Left lung (tissue), 10 donors: Measurements from ENCODE around the gene HS3ST3A1. TPM values are rescaled to one million over a fixed set of nuclear protein-coding genes. Genes with fewer than 3 reads are reported as not detected.

Experiments
- ATAC-seq: fragments of 200-7000 bp; cut with Tn5 transposase; one replicate; pipeline ENCODE4 v1.9.1; 2020; ENCODE audit warnings: moderate library complexity
- DNase-seq, 4 donors: peaks; one replicate each; pipeline ENCODE4 v3.0.0-alpha.2; 2013 to 2020
- H3K27ac ChIP-seq, 2 donors: fragments of 200-600 bp; sonication (generic) in 1 of 2; one replicate each; pipeline versions ENCODE4 v1.5.0 to v1.8.0; 2020 to 2021
- H3K27me3 ChIP-seq, 2 donors: fragments of 200-600 bp; sonication (generic) in 1 of 2; one replicate each; pipeline versions ENCODE4 v1.5.0 to v1.8.0; 2020 to 2021
- H3K36me3 ChIP-seq, 2 donors: fragments of 200-600 bp; sonication (generic) in 1 of 2; one replicate each; pipeline versions ENCODE4 v1.5.0 to v1.8.0; 2020 to 2021
- H3K4me1 ChIP-seq, 2 donors: fragments of 200-600 bp; one replicate each; pipeline ENCODE4 v1.8.0; 2021
- H3K4me3 ChIP-seq, 2 donors: fragments of 200-600 bp; sonication (generic) in 1 of 2; one replicate each; pipeline versions ENCODE4 v1.5.0 to v1.8.0; 2020 to 2021; ENCODE audit warnings: mild to moderate bottlenecking in 1 of 2
- H3K9me3 ChIP-seq, 2 donors: fragments of 200-600 bp; sonication (generic) in 1 of 2; one replicate each; pipeline versions ENCODE4 v1.5.0 to v1.8.0; 2020 to 2021
- CTCF ChIP-seq, 2 donors: fragments of 200-600 bp; sonication (generic) in 1 of 2; IDR thresholded peaks; one replicate each; pipeline versions ENCODE4 v1.5.0 to v1.8.0; 2021; ENCODE audit warnings: antibody characterized with exemption in 2 of 2
- intact Hi-C, 2 donors: fragments of 100-400 bp; cut with DNase I; formaldehyde crosslinking; loops; one replicate each; pipeline versions ENCODE4 v1.11.2 to v1.14.2; 2022
- polyA plus RNA-seq, 6 donors: library from polyadenylated mRNA; unstranded; fragments of 120-200 nt; gene quantifications; one replicate each; pipeline ENCODE4 v1.2.1, GENCODE V29; 2013; ENCODE audit not compliant: insufficient read length in 6 of 6
- total RNA-seq, 2 donors: library from RNA; stranded (reverse); fragmentation: NEBNext Ultra II Directional; extraction: Animal tissue kit (Norgen Biotek cat#: 25700); gene quantifications; one replicate each; pipeline ENCODE4 v1.2.1, GENCODE V29; 2021
- donor health status: DM: no; HTN: yes; CAD: no.
- donor health status: DM: no; HTN: no; CAD: no.

HS3ST3A1 gene
- total and polyA plus RNA-seq, 8 donors, result 2.7 to 9.5 (median 4.5) TPM

- Histone ChIP-seq H3K4me3 (no peak overlapping the region), H3K27ac (no peak overlapping the region), H3K27me3 (no peaks in the 10 kb centered on the region), H3K4me1 (no peaks in the 10 kb centered on the region), H3K9me3 (peaks cover 0 to 12% of the 10 kb centered on the region in 2 donors), H3K36me3 (no peaks in the 10 kb centered on the region)
- DNase-seq (no peak), ATAC-seq (no peak)
- intact Hi-C loops, result no loop called here
- TF ChIP-seq CTCF (IDR thresholded peaks at IDR 0.05), result no peak
These were observed 126.0 kb downstream of the HS3ST3A1 start for GRCh38 chr17:13475574-13476223.

- no peak for DNase-seq
- no peak for TF ChIP-seq CTCF (IDR thresholded peaks at IDR 0.05)
- no peaks in the 10 kb centered on the region for H3K4me1 ChIP-seq
- no peak for ATAC-seq
- intact Hi-C loops, result no loop called here
- H3K9me3 ChIP-seq, result no peaks in the 10 kb centered on the region
- H3K36me3 ChIP-seq, result no peaks in the 10 kb centered on the region
- H3K4me3 ChIP-seq, result no peak overlapping the region
- H3K27me3 ChIP-seq, result no peaks in the 10 kb centered on the region
- H3K27ac ChIP-seq, result no peak overlapping the region
These were observed 127.5 kb downstream of the HS3ST3A1 start for GRCh38 chr17:13474073-13474800.

- H3K4me3 ChIP-seq, result no peak overlapping the region
- H3K27ac ChIP-seq, result no peak overlapping the region
- no peak for ATAC-seq
- no peaks in the 10 kb centered on the region for H3K27me3 ChIP-seq
- H3K4me1 ChIP-seq, result no peaks in the 10 kb centered on the region
- no peaks in the 10 kb centered on the region for H3K36me3 ChIP-seq
- intact Hi-C loops, result no loop called here
- H3K9me3 ChIP-seq, result no peaks in the 10 kb centered on the region
- DNase-seq, result no peak
- TF ChIP-seq CTCF (IDR thresholded peaks at IDR 0.05), result no peak
These were observed 136.1 kb downstream of the HS3ST3A1 start for GRCh38 chr17:13465678-13466077.

- DNase-seq, result no peak
- H3K27ac ChIP-seq, result no peak overlapping the region
These were observed 139.0 kb downstream of the HS3ST3A1 start for GRCh38 chr17:13462673-13463124.

More at GRCh38 chr17:13462673-13463124, 139.0 kb downstream of the HS3ST3A1 start:
- Histone ChIP-seq H3K4me3 (no peak overlapping the region), H3K9me3 (no peaks in the 10 kb centered on the region), H3K4me1 (no peaks in the 10 kb centered on the region), H3K27me3 (no peaks in the 10 kb centered on the region), H3K36me3 (no peaks in the 10 kb centered on the region)
- intact Hi-C loops, result no loop called here
- ATAC-seq, result no peak
- no peak for TF ChIP-seq CTCF (IDR thresholded peaks at IDR 0.05)
